Stomach smooth muscle (tissue), 2 donors: ENCODE results near the gene WDR91.
"Not testable (repeated sequence)": the region's sequence is repeated elsewhere in the genome, so short reads cannot be mapped to it uniquely, and the experiment has no call there.

Source experiments
- H3K27ac ChIP-seq: one replicate; pipeline ENCODE4 v1.7.0; 2013; ENCODE audit warnings: mild to moderate bottlenecking, low read length, inconsistent platforms
- H3K27me3 ChIP-seq, 2 donors: one replicate each; pipeline ENCODE4 v1.7.0; 2013; ENCODE audit warnings: low read length in 2 of 2; ENCODE audit not compliant: insufficient read depth in 2 of 2, control insufficient read depth in 1 of 2
- H3K36me3 ChIP-seq, 2 donors: one replicate each; pipeline ENCODE4 v1.7.0; 2013; ENCODE audit warnings: low read length in 2 of 2; ENCODE audit not compliant: control insufficient read depth in 2 of 2, insufficient read depth in 2 of 2
- H3K4me1 ChIP-seq: one replicate; pipeline ENCODE4 v1.7.0; 2013; ENCODE audit warnings: low read length; ENCODE audit not compliant: control insufficient read depth, insufficient read depth
- H3K4me3 ChIP-seq, 2 donors: one replicate each; pipeline ENCODE4 v1.7.0; 2013; ENCODE audit warnings: low read length in 2 of 2
- H3K9ac ChIP-seq, 2 donors: one replicate each; pipeline ENCODE4 v1.7.0; 2013; ENCODE audit warnings: low read length in 2 of 2, mild to moderate bottlenecking in 1 of 2
- H3K9me3 ChIP-seq, 2 donors: one replicate each; pipeline ENCODE4 v1.7.0; 2013; ENCODE audit warnings: low read length in 2 of 2; ENCODE audit not compliant: control insufficient read depth in 2 of 2
- donor health status: healthy.
- donor health status: Pancreatic carcinoma.

WDR91 gene

DNA sequence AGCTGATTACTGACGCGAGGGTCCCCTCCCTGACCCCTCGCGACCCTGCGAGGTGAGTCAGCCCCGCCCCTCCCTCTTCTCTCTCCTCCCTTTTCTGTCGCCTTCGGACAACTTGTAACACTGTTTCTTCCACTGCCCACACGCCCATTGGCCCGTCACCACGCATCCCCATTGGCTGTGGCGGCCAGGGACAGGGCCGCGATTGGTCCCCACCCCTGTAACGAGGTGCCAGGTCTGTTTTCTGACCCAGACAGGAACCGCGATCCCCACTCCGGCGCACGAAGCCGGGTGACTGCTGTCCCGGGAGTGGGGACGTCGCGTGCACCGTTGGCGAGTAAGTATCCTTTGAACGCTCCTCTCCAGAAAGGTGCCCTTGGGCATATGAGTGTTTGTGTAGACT, 22.2 kb upstream of the WDR91 start, which contains the start of gene STRA8:
STRA8 (plus strand) TSS at position 269 of the 400 bp plus-strand sequence. CDS start 6,687 bp downstream, outside the sequence.
- no peak within 1 kb of the TSS for H3K4me3 ChIP-seq
- no peaks in the 10 kb centered on the region for H3K4me1 ChIP-seq
- peaks cover 0 to 2% of the 10 kb centered on the region in 2 donors for H3K27me3 ChIP-seq

DNA sequence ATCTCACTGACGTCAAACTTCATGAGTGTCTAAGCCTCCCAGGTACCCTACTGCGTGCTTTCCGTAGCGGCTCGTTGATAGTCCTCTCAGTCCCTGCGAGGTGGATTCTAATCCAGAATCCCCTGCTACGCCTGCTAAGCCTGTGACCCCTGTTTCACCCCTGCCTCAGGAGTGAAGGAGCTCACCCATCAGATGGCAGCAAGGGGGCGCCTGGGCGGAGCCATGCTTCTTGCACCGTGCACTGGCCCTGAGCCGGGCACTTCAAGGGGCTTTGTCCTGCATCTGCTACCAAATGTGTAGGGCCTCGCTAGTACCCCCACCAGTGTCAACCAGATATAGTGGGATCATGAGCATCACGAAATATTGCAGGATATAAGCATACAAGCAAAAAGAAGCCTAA, 21.4 kb upstream of the WDR91 start:
- Histone ChIP-seq H3K4me1 (no peaks in the 10 kb centered on the region), H3K27ac (no peak overlapping the region), H3K27me3 (no peaks in the 10 kb centered on the region), H3K9me3 (no peaks in the 10 kb centered on the region), H3K9ac (no peak overlapping the region), H3K4me3 (no peak overlapping the region), H3K36me3 (no peaks in the 10 kb centered on the region)

More for the DNA sequence above, 22.2 kb upstream of the WDR91 start, which contains the start of gene STRA8:
- no peaks in the 10 kb centered on the region for H3K36me3 ChIP-seq
- H3K27ac ChIP-seq: no peak within 1 kb of the TSS
- no peaks in the 10 kb centered on the region for H3K9me3 ChIP-seq
- no peak within 1 kb of the TSS for H3K9ac ChIP-seq

DNA sequence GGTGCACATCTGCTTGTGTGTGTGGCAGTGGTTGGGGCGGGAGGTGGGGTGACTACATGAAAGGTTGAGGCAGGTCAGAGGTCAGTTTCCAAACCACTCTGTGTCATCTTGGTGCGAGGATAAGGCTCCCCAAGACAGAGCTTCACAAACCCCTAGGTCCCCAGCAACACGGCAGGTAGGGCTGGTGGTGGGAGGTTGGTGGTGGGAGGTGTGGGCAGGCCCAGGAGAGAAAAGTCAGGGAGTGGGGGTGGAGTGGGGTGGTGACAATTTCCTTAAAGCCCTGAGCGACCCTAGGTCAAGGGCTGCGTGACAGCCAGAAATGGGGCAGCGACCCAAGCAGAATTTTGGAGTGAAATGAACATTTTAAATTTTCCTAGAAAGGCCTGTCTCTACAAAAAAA, 20.8 kb upstream of the WDR91 start:
- H3K4me3 ChIP-seq: no peak overlapping the region
- H3K4me1 ChIP-seq: no peaks in the 10 kb centered on the region
- H3K27ac ChIP-seq: no peak overlapping the region
- no peaks in the 10 kb centered on the region for H3K36me3 ChIP-seq
- H3K9ac ChIP-seq: no peak overlapping the region
- H3K9me3 ChIP-seq: no peaks in the 10 kb centered on the region
- no peaks in the 10 kb centered on the region for H3K27me3 ChIP-seq

DNA sequence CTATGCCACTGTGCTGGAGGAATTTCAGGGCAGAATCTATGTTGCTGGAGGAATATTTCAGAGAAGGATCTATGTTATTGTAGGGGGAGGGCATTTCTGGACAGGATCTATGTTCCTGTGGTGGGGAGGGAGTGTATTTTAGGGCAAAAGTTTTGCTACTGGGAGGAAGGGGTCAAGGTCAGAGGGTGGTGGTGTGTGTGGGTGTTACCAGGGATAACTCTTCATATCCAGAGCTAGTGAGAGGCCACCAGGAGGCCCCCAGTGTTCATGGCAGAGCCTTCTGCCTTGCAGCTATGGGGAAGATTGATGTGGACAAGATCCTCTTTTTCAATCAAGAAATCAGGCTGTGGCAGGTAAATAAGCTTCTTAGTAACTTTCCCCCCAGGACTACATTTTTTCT, 20.4 kb upstream of the WDR91 start:
- Histone ChIP-seq H3K9ac (no peak overlapping the region), H3K27me3 (no peaks in the 10 kb centered on the region), H3K27ac (no peak overlapping the region), H3K36me3 (no peaks in the 10 kb centered on the region), H3K4me1 (no peaks in the 10 kb centered on the region), H3K4me3 (no peak overlapping the region), H3K9me3 (no peaks in the 10 kb centered on the region)

DNA sequence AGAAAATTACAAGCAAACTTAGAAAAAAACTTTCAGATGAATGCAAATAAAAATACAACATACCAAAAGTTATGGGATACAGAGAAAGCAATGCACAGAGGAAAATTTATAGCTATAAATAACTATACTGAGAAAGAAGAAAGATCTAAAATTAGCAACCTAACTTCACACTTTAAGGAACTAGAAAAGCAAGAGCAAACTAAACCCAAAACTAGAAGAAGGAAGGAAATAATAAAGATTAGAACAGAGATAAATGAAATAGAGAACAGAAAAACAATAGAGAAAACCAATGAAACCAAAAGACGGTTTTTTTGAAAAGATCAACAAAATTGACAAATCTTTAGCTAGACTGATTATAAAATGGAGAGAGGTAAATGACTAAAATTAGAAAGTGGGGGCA, 12.7 kb upstream of the WDR91 start:
- Histone ChIP-seq H3K9ac (no peak overlapping the region), H3K4me1 (no peaks in the 10 kb centered on the region), H3K36me3 (no peaks in the 10 kb centered on the region), H3K4me3 (no peak overlapping the region), H3K27me3 (peaks cover 0 to 2% of the 10 kb centered on the region in 2 donors), H3K27ac (no peak overlapping the region), H3K9me3 (no peaks in the 10 kb centered on the region)

DNA sequence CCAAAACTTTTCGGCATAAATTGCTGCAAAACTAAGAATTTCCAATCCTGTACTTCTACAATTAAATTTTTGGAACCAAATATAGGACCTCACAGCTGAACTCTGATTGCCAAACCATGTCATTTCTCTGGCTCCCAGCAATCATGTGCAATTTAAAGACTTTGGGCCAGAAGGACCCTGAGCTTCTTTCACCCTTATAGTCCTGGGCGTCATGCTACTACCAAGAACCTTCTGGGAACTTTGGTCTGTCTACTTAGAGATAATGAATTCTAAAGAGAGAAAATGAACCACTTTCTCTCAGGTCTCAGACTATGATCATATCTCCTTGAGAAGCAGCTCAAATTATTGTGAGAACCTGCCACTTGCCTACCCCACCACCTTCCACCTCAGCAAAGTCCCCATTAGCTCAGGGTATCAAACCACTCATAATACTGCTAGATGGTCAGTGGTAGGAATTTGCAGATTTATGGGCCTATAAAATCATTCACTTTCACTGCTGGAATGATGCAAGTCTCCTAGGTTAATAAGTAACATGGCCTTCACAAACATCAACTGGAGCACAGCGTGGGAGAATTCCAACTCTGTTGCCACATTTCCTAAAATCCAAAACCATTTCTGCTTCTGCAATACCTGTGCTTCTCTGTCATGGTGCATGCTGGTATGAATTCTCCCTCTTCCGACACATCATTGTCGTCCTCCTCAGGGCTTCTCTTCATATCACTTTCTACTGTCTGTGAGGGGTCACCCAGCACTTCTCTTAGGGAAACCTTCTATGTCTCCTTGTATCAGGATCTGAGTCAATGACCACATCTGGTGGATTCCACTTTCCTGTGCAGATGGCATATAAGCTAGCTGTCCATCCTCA, 6.6 kb upstream of the WDR91 start:
- H3K4me1 ChIP-seq: no peaks in the 10 kb centered on the region
- H3K27me3 ChIP-seq: peaks cover 0 to 2% of the 10 kb centered on the region in 2 donors
- no peaks in the 10 kb centered on the region for H3K9me3 ChIP-seq
- no peaks in the 10 kb centered on the region for H3K36me3 ChIP-seq
- H3K4me3 ChIP-seq: no peak overlapping the region
- no peak overlapping the region for H3K9ac ChIP-seq
- no peak overlapping the region for H3K27ac ChIP-seq

DNA sequence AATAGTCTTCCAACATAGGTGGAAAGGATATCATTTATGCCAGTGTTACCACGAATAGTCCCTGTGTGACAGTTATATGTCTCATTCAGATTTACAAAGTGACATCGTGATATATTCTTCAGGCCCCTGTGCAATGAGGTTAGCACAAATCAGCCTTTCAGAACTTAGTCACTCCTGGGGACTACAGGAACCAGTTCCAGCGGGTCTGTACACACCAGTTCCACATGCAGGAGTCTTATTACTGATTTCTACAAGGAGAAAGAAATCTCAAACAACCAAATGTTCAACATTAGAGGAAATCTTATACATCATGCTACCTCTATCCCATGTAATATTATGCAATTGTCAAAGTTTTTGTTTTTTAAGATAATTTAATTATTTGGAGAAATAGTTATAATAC, 4.4 kb upstream of the WDR91 start:
- no peak overlapping the region for H3K4me3 ChIP-seq
- H3K9ac ChIP-seq: no peak overlapping the region
- H3K27me3 ChIP-seq: peaks cover 0 to 2% of the 10 kb centered on the region in 2 donors
- H3K36me3 ChIP-seq: no peaks in the 10 kb centered on the region
- no peaks in the 10 kb centered on the region for H3K9me3 ChIP-seq
- peaks cover 8% of the 10 kb centered on the region for H3K4me1 ChIP-seq
- no peak overlapping the region for H3K27ac ChIP-seq

DNA sequence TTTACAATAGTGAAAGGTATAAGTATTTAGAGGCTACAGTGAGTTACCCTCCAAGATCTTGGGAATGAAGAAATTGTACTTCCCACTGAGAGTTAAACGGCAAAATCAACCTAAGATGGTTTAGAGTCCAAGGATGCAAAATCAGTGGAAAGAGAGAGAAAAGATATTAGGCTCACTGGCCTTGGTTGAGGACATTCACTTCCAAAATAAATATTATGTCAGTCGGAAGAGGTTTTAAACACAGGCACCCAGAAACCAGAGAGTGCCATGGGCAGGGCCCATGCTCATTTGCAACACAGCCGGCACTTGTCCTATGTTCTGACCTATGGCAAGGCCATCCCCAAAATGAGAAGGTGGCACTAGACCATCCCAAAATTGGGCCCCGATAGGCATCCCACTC, 3.9 kb upstream of the WDR91 start:
- Histone ChIP-seq H3K27ac (no peak overlapping the region), H3K27me3 (peaks cover 0 to 2% of the 10 kb centered on the region in 2 donors), H3K9ac (no peak overlapping the region), H3K4me3 (no peak overlapping the region), H3K36me3 (no peaks in the 10 kb centered on the region), H3K4me1 (peaks cover 14% of the 10 kb centered on the region), H3K9me3 (no peaks in the 10 kb centered on the region)

DNA sequence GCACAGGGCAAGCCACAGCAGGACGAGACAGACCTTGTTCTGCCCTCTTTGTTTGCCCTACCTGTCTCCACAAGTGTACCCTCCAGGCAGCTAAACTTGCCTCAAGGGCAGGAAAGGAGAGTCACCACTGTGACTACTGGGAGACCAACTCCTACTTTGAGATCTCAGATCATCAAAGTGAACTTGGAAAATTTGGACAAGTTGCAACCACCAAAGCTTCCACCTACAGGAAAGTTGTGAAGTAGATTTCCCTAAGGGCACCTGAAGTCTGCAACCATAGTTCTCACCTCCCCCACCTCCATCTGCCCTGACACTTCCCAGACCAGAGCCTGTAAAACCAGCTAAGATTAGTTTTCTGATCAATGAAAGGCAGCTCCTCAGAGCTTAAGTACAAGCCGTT, 2.5 kb upstream of the WDR91 start:
- no peak overlapping the region for H3K9ac ChIP-seq
- H3K36me3 ChIP-seq: no peaks in the 10 kb centered on the region
- H3K9me3 ChIP-seq: no peaks in the 10 kb centered on the region
- H3K4me1 ChIP-seq: peaks cover 19% of the 10 kb centered on the region
- no peaks in the 10 kb centered on the region for H3K27me3 ChIP-seq
- no peak overlapping the region for H3K4me3 ChIP-seq
- H3K27ac ChIP-seq: no peak overlapping the region

DNA sequence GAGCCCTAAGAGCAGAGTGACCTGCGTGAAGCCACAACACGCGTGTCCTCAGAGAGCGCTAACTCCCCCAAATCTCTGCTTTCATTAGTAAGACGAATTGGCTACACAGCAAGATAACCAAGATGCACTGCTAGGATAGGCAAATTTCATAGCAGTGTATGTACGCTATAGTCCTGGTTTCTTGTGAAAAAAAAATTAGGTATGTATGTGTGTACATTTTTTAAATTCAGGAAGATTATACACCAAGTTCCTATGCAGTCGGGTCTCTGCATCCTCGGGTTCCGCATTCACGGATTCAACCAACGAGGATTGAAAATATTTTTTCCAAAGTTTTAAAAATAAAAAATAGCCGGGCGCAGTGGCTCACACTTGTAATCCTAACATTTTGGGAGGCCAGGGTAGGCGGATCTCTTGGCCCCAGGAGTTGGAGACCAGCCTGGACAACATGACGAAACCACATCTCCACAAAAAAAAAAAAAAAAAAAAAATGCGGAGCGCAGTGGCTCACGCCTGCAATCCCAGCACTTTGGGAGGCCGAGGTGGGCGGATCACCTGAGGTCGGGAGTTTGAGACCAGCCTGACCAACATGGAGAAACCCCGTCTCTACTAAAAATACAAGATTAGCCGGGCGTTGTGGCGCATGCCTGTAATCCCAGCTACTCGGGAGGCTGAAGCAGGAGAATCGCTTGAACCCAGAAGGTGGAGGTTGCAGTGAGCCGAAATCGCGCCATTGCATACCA, 790 bp upstream of the WDR91 start:
- Histone ChIP-seq H3K4me1 (peaks cover 19% of the 10 kb centered on the region), H3K4me3 (peak overlapping the region; percentile 87 to 92), H3K27ac (peak overlapping the region; percentile 92), H3K9ac (peak overlapping the region; percentile 78 to 84)
- not testable (repeated sequence) for H3K27me3 ChIP-seq, H3K36me3 ChIP-seq, H3K9me3 ChIP-seq

DNA sequence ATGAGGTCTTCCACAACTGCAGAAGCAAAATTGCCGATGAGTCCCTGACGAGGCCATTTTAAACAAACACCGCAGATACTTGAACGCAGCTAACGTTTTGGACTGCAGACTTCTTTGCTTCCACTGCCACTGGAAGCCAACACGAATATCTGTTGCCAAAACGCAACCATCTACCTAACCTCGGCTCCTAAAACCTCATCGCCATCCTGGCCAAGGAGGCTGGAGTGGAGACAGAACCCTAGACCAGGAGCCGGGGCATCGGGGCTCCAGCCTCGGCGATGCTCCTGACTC, 493 bp downstream of the WDR91 start:
- no peaks in the 10 kb centered on the region for H3K27me3 ChIP-seq
- H3K9me3 ChIP-seq: no peaks in the 10 kb centered on the region
- H3K27ac ChIP-seq: peak overlapping the region; percentile 92
- H3K4me1 ChIP-seq: peaks cover 19% of the 10 kb centered on the region
- peak overlapping the region; percentile 81 to 92 for H3K4me3 ChIP-seq
- H3K9ac ChIP-seq: peak overlapping the region; percentile 73 to 93
- H3K36me3 ChIP-seq: peaks cover 0 to 8% of the 10 kb centered on the region in 2 donors
